Measurements from ENCODE around the gene SELENON. TPM values are rescaled to one million over a fixed set of nuclear protein-coding genes. Genes with fewer than 3 reads are reported as not detected.

The SELENON gene
- total RNA-seq, 1 donor from 2014 or later: 83.4 TPM

DNA sequence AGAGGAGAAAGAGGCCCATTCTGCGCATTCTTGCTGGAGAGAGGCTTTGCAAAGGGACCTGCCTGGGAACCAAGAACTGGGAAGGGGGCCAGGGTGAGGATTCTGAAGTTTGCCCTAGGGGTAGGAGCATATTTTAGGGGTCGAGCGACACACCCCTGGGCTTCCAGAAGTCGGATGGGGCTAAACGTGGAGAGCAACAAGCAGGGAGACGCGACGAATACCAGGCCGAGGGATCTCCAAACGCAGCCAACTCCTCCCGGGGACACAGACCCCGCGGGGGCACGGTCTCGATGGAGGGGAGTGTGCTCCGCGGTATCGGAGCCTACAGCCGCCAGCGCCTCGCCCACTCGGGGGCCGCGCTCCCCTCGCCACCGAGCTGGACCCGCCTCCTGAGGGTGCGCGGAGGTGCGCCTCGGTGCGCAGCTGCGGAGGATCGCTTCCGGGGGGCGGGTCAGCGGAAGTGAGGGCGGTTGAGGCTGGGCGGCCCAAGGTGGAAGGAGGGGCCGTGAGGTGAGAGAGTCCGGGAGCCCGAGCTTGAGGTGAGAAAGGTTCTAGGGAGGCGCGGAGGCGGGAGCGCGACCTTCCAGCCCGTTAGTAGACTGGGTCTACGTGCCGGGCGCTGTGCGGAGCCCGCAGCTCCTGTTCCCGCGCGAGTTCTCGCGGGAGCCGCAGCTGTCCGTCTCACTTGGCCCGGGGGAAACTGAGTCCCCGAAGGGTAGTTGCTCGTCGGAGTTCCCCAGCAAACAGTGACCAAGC, 19.7 kb downstream of the SELENON start, which contains the start of gene MTFR1L:
Gene MTFR1L, plus strand, starts transcription at position 464 of the 756 bp plus-strand sequence. CDS start 3,151 bp downstream, outside the sequence.
- no peaks in the 10 kb centered on the region for H3K27me3 ChIP-seq (ENCODE audit: low read depth)
- peak within 1 kb of the TSS; percentile 92 for H3K27ac ChIP-seq
- intact Hi-C loops (cut with DNase I): no loop called here
- DNase-seq (peak; percentile 95), ATAC-seq (peak; percentile 96 to 97)
- peaks cover 29% of the 10 kb centered on the region for H3K4me1 ChIP-seq
- H3K36me3 ChIP-seq: peaks cover 24% of the 10 kb centered on the region
- no peaks in the 10 kb centered on the region for H3K9me3 ChIP-seq
- TF ChIP-seq, protein P1, sequence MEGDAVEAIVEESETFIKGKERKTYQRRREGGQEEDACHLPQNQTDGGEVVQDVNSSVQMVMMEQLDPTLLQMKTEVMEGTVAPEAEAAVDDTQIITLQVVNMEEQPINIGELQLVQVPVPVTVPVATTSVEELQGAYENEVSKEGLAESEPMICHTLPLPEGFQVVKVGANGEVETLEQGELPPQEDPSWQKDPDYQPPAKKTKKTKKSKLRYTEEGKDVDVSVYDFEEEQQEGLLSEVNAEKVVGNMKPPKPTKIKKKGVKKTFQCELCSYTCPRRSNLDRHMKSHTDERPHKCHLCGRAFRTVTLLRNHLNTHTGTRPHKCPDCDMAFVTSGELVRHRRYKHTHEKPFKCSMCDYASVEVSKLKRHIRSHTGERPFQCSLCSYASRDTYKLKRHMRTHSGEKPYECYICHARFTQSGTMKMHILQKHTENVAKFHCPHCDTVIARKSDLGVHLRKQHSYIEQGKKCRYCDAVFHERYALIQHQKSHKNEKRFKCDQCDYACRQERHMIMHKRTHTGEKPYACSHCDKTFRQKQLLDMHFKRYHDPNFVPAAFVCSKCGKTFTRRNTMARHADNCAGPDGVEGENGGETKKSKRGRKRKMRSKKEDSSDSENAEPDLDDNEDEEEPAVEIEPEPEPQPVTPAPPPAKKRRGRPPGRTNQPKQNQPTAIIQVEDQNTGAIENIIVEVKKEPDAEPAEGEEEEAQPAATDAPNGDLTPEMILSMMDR (IDR thresholded peaks at IDR 0.05): no peak
- peak within 1 kb of the TSS; percentile 98 for H3K4me3 ChIP-seq

DNA sequence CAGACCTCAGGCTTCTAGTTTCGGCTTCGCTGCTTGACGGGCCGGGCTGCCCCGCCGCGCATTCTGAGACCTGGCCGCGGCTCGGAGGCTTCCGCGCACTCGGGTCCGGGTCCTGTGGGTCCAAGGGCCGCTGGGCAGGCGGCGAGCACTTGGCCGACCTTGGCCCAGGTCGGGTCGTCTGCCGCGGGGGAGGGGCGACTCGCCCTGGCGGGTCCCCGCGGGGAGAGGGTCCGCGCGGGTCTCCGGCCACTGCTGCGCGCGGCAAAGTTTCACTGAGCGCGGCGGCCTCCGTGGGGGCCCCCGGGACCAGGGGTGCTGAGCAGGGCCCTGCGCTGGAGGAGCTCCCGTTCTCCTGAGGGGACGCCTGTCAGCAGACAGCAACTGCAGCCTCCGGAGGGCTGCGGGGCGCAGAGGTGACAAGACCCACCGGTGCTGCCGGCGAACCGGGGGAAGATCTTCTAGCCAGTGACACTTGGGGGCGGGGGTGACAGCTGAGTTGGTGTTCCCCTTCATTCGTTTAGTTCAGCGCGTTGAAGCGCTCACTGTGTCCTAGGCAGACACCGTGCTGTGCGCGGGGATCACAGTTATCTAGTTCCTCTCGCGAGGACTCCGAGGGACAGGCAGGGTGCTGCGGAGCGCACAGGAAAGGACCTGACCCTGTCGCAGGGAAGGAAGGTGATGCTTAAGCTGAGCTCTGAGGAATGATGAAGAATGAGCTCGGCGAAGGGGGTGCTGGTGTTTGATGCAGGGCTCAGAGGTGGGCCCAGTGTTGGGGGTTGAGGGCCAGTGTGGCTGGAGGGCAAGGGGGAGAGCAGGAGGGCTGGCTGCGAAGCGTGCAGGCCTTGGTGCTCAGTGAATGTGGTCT, 20.5 kb downstream of the SELENON start:
- TF ChIP-seq, protein P1 (IDR thresholded peaks at IDR 0.05): no peak
- no peaks in the 10 kb centered on the region for H3K27me3 ChIP-seq (ENCODE audit: low read depth)
- ATAC-seq: peak; percentile 69 to 71
- peak overlapping the region; percentile 98 for H3K4me3 ChIP-seq
- no peaks in the 10 kb centered on the region for H3K9me3 ChIP-seq
- peak overlapping the region; percentile 92 for H3K27ac ChIP-seq
- H3K36me3 ChIP-seq: peaks cover 18% of the 10 kb centered on the region
- intact Hi-C loops (cut with DNase I): no loop called here
- DNase-seq: peak; percentile 75
- peaks cover 29% of the 10 kb centered on the region for H3K4me1 ChIP-seq

DNA sequence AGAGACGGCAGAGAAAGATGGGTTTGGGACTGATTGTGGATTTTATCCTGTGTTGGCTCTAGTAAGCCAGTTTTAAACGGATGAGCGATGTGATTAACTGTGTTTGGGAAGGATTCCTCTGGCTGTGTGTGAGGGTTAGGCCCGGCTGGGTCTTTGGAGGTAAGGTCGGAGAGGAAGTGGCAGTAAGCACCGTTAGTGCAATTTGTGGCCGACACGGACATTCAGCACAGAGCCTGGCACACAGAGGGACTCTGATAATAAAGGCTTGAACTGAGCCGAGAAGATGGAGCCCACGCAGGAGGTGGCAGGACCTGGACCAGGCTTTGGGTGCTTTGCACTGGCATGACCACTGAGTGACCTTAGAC, 21.1 kb downstream of the SELENON start:
- DNase-seq (no peak), ATAC-seq (no peak)
- H3K4me1 ChIP-seq: peaks cover 29% of the 10 kb centered on the region
- peaks cover 16% of the 10 kb centered on the region for H3K36me3 ChIP-seq
- H3K4me3 ChIP-seq: peak overlapping the region; percentile 98
- TF ChIP-seq, protein P1 (IDR thresholded peaks at IDR 0.05): no peak
- intact Hi-C loops (cut with DNase I): no loop called here
- H3K9me3 ChIP-seq: no peaks in the 10 kb centered on the region
- no peaks in the 10 kb centered on the region for H3K27me3 ChIP-seq (ENCODE audit: low read depth)
- peak overlapping the region; percentile 92 for H3K27ac ChIP-seq

DNA sequence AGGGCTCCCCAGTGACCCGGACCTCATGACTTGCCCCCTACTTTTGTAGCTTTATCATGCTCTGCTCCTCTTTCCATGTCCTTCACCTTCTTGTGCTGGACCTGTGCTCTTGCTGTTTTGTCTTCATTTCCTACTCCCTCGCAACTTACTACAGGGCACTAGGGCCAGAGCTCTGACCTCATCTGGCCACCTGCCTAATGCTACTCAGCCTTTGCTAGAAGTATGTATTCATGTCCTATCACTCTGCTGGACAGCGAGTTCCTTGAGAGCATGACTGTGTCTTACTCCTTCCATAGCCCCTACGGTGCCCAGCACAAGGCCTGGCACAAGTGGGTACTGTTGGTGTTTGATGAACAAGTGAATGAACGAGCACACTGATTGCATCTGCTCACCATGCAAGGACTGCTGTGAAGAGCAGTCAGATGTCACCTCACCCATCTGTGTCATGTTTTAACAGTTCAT, 21.7 kb downstream of the SELENON start:
- Histone ChIP-seq H3K36me3 (peaks cover 17% of the 10 kb centered on the region), H3K27ac (no peak overlapping the region), H3K9me3 (no peaks in the 10 kb centered on the region), H3K27me3 (ENCODE audit: low read depth) (no peaks in the 10 kb centered on the region), H3K4me3 (no peak overlapping the region), H3K4me1 (peaks cover 29% of the 10 kb centered on the region)
- TF ChIP-seq, protein P1 (IDR thresholded peaks at IDR 0.05): no peak
- DNase-seq (no peak), ATAC-seq (no peak)
- intact Hi-C loops (cut with DNase I): no loop called here

DNA sequence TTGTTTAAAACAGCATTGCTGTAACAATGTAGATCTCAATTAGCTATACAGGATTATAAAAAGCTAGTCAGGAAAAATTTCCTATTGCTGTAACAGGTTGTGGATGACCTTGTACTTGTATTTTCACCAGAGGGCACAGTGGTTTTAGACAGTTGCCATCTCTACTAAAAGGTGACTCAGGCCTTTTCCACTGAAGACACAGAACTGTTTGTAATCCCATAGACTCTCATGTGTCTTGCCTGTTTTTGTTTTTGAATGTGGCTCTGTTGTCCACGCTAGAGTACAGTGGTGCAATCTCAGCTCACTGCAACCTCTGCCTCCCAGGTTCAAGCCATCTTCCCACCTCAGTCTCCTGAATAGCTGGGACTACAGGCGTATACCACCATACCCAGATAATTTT, 25.6 kb downstream of the SELENON start:
- DNase-seq (no peak), ATAC-seq (no peak)
- Histone ChIP-seq H3K4me3 (no peak overlapping the region), H3K27me3 (ENCODE audit: low read depth) (no peaks in the 10 kb centered on the region), H3K9me3 (no peaks in the 10 kb centered on the region), H3K27ac (no peak overlapping the region), H3K36me3 (peaks cover 57% of the 10 kb centered on the region), H3K4me1 (peaks cover 16% of the 10 kb centered on the region)
- intact Hi-C loops (cut with DNase I): no loop called here
- TF ChIP-seq, protein P1 (IDR thresholded peaks at IDR 0.05): no peak
